T47D (cell line): ENCODE data around the gene ARMH4.
A peak's percentile ranks its signal among the peaks of the same experiment; 100 is the strongest.

Experiments
- DNase-seq, 2 experiments: peaks; one replicate each; pipeline versions ENCODE4 v3.0.0 to v3.0.0-alpha.2; 2011 to 2012; ENCODE audit warnings: low read depth in 1 of 2, low spot score in 1 of 2
- JUND ChIP-seq: IDR thresholded peaks from 2 replicates; pipeline ENCODE4 v1.6.1; 2012; ENCODE audit warnings: low read depth
- in situ Hi-C: cut with HindIII; loops from 2 replicates; pipeline ENCODE4 v1.10.0; 2016; ENCODE audit warnings: low sequenced_read_pairs, low pct_unique_long_range_greater_than_20kb

Gene ARMH4

DNA sequence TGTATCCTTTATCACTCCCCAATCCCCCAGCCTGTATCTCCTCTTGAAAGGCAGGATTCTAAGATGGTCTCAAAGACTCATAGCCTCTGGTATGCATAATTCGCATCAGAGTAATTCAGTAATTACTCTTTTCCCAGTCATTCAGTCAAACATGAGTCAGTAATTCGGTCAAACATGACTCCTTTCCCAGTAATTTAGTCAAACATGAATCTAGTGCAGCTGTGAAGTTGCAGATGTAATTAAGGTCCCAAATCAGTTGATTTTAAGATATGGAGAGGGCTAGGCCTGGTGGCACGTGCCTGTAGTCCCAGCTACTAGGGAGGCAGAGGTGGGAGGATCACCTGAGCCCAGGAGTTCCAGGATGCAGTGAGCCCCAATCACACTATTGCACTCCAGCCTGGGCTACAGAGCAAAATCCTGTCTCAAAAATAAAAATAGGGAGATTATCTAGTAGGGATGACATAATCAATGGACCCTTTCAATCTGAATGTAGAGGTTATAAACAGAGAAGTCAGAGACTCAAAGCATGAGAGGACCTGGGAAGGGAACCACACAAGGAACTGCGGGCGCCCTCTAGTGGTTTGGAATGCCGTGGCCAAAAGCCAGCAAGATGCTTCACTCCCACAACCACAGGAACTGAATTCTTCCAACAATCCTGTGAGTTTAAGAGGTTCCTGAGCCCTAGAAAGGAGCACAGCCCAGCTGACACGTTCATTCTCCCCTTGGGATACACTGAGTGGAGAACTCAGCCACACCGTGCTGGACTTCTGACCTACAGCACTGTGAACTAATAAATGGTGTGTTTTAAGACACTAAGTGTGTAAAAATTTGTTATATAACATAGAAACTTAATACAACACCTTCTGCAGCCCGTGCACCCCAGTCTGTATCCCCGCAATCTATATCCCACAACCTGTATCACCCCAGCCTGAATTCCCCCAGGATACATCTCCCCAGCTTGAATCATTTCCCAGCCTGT lies 14.3 kb upstream of the ARMH4 start:
- in situ Hi-C loops = no loop called here
- peak; percentile 70 to 86 for DNase-seq
- TF ChIP-seq JUND = no peak

DNA sequence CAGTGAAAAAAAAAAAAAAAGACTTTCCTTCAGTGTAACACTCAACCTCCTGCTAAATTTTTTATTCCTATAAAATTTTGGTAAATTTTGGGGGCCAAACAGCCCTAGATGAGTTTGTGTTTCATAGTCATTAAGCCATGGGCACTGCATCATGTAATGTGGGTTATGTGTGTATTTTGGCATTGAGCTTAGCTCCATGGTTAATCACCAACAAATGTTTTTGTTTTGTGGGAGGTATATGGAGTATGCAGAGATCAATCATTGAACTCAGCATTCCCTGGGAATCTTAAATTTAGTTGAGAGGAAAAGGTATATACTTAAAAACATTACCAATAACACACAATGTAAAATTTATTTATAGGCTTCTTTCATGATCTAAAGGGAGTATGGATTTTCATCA lies 8.5 kb upstream of the ARMH4 start:
- in situ Hi-C loops = no loop called here
- DNase-seq = no peak
- no peak for TF ChIP-seq JUND

DNA sequence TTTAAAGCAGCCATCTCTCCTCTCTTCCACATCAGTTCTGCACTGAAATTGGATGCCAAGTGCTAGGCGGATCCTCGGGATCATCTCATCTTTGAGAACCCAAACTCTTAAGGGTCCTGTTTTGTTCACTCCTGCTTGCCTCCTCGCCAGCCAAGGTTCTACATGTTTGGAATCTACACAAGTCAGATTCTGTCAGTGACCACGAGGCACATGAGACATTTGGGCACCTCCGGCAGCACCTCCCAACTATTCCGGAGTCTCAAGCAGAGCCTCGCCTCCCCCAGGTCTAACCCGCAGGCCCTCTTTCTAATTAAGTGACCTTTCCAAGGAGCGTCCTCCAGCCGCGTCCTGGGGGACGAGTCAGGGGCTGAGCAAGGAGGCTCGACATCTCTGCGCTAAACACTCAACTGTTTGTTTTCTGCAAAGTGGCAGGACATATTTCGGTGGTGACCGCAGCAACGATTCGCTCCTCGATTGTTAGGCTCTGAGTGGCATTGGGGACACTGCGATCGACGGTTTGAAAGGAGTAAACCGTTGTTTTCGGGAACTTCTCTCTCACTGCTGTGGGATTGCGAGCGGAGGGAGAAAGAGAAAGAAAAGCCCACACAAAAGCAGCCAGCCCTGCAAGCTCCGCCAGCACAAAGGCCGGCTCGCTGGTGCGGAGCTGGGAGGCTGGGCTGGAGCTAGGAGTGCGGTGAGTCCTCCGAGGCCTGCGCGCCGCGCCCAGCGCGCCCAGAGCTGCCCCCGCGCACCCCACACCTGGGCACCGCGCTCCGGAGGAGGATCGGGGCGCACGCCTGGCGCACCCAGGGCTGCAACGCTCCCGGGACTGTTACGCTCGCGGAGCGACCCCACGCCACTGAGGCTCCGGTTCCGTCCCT lies 640 bp downstream of the ARMH4 start:
- DNase-seq = no peak
- no peak for TF ChIP-seq JUND
- in situ Hi-C loops = no loop called here

DNA sequence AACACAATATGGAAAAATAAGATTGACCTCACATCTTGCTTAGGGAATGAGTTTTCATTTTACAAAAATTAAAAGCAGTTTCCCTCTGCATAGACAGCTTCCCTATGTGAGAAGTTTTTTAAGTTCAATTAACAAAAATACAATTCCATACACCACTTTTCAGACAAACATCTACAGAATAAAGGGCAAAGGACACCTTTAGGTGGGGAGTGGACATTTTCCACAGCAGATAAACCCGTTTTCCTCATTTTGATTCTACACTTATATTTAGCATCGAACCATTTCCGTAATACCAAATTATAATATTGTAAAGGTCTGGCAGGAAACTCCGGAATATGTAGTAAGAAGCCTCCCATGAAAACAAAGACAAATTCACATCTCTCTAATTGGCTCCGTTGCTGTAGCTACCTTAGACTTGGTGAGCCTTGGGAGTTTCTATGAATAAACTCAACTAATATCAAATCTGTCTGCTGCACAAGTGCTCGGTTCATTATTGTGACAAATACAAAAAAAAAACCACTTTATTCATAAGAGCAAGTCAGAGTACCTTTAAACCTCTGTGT lies 1.7 kb downstream of the ARMH4 start:
- DNase-seq = no peak
- TF ChIP-seq JUND = no peak
- in situ Hi-C loops = no loop called here

DNA sequence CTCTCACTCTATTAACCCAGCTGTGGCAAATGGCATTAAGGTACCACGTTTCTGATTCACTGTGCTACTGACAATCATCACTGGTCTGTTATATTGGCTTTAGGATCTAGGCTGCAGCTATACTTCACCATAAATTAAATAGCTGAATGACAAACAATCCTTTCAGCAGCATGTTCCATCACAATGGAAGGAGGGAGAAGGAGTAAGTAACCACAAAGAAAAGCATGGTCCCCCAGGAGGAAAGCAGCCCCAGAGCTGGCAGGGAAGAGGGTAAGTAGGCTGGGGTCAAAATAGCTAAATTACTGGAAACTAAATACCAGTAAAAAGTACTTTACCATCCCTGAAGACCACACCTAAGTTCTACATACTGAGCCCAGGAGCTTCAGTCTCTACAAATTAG lies 2.8 kb downstream of the ARMH4 start:
- in situ Hi-C loops = no loop called here
- DNase-seq = no peak
- TF ChIP-seq JUND = no peak

DNA sequence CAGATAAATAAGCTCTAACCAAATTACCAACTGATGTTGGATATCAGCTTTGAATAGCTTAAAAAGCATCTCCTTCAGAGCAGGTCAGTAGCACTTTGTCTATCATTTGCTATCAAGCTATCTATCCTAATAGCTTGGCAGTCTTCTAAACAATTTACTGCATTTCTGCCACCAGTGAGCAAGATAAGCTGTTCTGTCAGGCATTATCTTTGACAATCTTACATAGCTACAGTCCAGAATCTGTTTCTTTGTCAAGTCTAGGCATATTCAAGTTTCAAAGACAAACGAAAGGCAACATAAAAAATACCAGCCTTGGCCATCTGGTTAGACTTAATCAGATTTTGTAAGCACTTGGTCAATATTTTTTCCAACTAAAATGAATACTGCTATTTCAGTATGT lies 5.6 kb downstream of the ARMH4 start:
- no peak for TF ChIP-seq JUND
- in situ Hi-C loops = no loop called here
- no peak for DNase-seq

DNA sequence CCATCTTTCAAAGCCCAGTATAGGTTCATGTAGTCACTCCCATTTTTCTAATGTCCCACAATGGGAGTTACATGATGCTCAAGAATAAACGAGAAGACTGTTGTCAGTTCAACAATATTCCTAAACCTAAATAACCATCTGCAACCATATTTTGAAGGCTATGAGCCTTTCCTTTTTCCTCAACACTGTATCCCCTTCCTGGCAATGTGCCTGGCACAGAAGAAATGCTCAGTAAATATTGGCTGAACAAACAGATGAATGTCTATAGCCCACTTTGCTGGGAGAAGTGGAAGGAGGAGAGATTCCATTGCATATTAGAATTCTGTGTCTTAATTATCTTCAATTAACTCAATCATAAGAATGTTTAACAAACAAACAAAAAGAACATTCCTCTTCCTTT lies 6.1 kb downstream of the ARMH4 start:
- DNase-seq = peak in 1 of 2 experiments; percentile 10
- in situ Hi-C loops = no loop called here
- no peak for TF ChIP-seq JUND

DNA sequence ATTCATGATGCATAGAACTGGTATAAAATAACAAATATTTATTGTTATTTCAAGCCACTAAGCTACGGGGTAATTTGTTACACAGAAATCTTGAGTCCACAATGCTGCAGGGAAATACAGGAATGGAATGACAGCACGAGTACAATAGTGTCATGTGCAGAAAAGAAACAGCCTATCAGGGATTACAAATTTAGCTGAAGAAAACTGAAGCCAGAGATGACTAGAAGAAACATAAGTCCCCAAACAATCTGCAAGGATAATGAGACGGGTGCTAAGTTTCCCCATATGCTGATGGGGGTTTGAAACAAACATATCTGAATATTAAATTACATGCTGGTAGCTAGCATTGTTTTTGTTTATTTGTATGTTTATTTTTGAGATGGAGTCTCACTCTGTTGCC lies 8.9 kb downstream of the ARMH4 start:
- in situ Hi-C loops = no loop called here
- DNase-seq = no peak
- no peak for TF ChIP-seq JUND

DNA sequence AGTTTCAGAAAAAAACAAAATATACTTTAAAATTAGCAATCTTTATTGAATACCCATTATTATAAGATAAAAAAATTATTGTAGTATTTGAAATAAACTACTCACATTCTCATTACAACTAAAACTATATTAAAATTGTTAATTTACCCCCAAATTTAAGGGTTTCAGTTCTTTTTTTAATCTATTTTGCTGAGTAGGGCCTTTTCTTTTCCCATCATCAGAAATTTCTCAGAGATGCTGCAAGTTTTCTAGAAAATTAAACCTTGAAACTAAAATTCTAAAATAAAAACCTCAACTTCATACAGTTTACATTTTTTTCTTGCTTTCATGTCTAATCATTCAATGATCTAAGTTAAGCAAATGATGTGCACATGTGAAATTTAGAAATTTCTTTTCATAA lies 10.1 kb downstream of the ARMH4 start:
- no peak for DNase-seq
- in situ Hi-C loops = no loop called here
- no peak for TF ChIP-seq JUND

DNA sequence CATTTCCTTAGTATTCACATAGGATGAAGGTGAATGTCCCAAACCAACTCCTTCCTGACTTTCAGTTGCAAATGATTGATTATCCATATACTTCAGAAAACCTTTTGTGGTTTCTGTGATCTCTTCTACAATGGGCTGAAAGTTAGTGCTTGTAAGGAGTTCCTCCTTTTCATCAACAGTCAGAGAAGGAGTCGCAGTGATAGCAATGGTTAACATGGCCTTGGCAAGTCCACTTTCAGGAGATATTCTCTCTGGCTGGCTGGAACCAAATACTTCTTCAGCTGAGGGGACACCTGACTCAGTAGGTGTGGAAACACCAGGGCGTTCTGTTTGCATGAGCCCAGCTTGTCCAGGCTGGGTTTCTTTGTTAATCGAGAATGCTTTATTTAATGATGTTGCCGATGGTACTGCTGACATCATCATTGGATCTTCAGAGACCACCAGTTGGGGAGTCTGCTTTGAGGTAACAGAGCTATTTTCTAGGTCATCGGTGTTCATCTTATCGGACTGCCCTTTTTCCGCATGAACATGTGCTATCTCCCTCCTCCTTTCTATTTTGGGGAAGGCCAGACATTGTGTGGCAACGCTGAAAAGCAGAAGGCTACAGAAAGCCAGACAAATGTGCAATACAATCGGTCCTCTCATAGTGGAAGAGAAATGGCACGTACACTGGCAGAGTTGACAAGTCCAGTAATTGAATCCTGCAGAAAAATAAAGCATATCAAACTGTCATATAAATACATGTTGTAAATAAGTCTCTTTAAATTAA lies 13.1 kb downstream of the ARMH4 start:
- DNase-seq = no peak
- TF ChIP-seq JUND = no peak
- in situ Hi-C loops = no loop called here

DNA sequence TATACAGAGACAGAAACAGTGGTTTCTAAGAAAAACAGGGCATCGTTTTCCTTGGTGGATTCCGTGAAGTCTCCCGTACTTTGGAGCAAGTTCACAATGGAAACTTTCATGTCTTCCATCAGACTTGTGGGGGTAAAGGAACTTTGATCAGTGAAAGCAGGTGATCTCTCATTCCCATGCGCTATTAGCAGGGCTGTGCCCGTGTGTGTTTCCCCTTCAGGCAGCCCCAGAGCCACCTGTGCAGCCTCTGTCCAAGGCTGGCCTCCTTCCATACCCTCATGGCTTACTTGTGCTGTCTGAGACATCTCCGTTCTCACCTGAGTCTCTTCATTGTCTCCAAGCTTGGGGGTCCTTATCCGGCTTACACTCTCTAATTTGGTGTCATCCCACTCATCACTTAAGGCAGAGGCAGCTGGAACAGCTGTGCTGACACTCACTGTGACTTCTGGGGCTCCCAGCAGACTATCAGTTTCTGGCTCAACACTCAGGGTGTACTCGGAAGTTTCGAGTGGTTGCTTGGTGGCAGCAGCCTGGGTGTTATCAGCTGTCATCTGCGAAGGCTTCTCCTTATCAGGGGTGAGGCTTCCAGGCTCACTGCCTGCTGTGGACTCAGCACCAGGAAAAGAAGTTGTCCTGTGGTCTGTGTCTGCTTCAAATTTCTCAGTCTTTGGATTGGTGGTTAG lies 13.8 kb downstream of the ARMH4 start:
- TF ChIP-seq JUND = no peak
- in situ Hi-C loops = no loop called here
- DNase-seq = no peak
